Astrocyte (in vitro differentiated cells and primary cell): ENCODE results near the gene PADI2. TPM values are rescaled to one million over a fixed set of nuclear protein-coding genes. Genes with fewer than 3 reads are reported as not detected.

Experiments used
- DNase-seq: peaks from one replicate; pipeline ENCODE4 v3.0.0-alpha.2; 2010; ENCODE audit warnings: low read depth
- FAIRE-seq: peaks from 2 replicates; lab custom pipeline; 2011; peaks lifted over from hg19 to GRCh38; lab: Jason Lieb, UNC
- H2AFZ ChIP-seq: 2 replicates; pipeline ENCODE4 v1.6.0; 2012; ENCODE audit warnings: low read depth, low read length, inconsistent platforms
- H3K27ac ChIP-seq: 2 replicates; pipeline ENCODE4 v1.5.1; 2011; ENCODE audit warnings: low read depth, low read length, inconsistent platforms
- H3K27me3 ChIP-seq: 2 replicates; pipeline ENCODE4 v1.6.0; 2011; ENCODE audit warnings: low read length, inconsistent platforms; ENCODE audit not compliant: insufficient read depth
- H3K36me3 ChIP-seq: 2 replicates; pipeline ENCODE4 v1.5.1; 2011; ENCODE audit warnings: low read length, inconsistent platforms; ENCODE audit not compliant: insufficient read depth
- H3K4me1 ChIP-seq: 2 replicates; pipeline ENCODE4 v1.5.1; 2011; ENCODE audit warnings: low read length, inconsistent platforms; ENCODE audit not compliant: insufficient read depth
- H3K4me2 ChIP-seq: 2 replicates; pipeline ENCODE4 v1.6.0; 2012; ENCODE audit warnings: low read length, inconsistent platforms
- H3K4me3 ChIP-seq: 2 replicates; pipeline ENCODE4 v1.5.1; 2011; ENCODE audit warnings: low read depth, mild to moderate bottlenecking, low read length, inconsistent platforms; ENCODE audit not compliant: insufficient read depth
- H3K79me2 ChIP-seq: 2 replicates; pipeline ENCODE4 v1.6.0; 2012; ENCODE audit warnings: mild to moderate bottlenecking, low read length, inconsistent platforms; ENCODE audit not compliant: insufficient read depth
- H3K9ac ChIP-seq: 2 replicates; pipeline ENCODE4 v1.6.0; 2012; ENCODE audit warnings: mild to moderate bottlenecking, low read length, inconsistent platforms
- H3K9me3 ChIP-seq: 2 replicates; pipeline ENCODE4 v1.5.1; 2012; ENCODE audit warnings: low read depth, mild to moderate bottlenecking, low read length, inconsistent platforms; ENCODE audit not compliant: insufficient read depth
- H4K20me1 ChIP-seq: 2 replicates; pipeline ENCODE4 v1.6.0; 2012; ENCODE audit warnings: low read length, inconsistent platforms; ENCODE audit not compliant: insufficient read depth
- H3K27ac Mint-ChIP-seq: one replicate; pipeline ENCODE4 v1.8.0; 2021; ENCODE audit warnings: mild to moderate bottlenecking, mixed read lengths; ENCODE audit not compliant: unreplicated experiment
- H3K27me3 Mint-ChIP-seq: one replicate; pipeline ENCODE4 v1.8.0; 2021; ENCODE audit warnings: low read depth, mixed read lengths; ENCODE audit not compliant: unreplicated experiment
- H3K36me3 Mint-ChIP-seq: one replicate; pipeline ENCODE4 v1.8.0; 2021; ENCODE audit warnings: low read depth, mixed read lengths; ENCODE audit not compliant: unreplicated experiment
- H3K4me1 Mint-ChIP-seq: one replicate; pipeline ENCODE4 v1.8.0; 2021; ENCODE audit warnings: low read depth, mixed read lengths; ENCODE audit not compliant: unreplicated experiment
- H3K4me3 Mint-ChIP-seq: one replicate; pipeline ENCODE4 v1.8.0; 2021; ENCODE audit warnings: mild to moderate bottlenecking, moderate library complexity, mixed read lengths; ENCODE audit not compliant: unreplicated experiment
- H3K9me3 Mint-ChIP-seq: one replicate; pipeline ENCODE4 v1.8.0; 2021; ENCODE audit warnings: mild to moderate bottlenecking, mixed read lengths; ENCODE audit not compliant: unreplicated experiment
- EZH2 ChIP-seq: IDR thresholded peaks from 2 replicates; pipeline ENCODE4 v1.6.1; 2012; ENCODE audit warnings: mild to moderate bottlenecking, low read length, inconsistent platforms; ENCODE audit not compliant: insufficient read depth
- total RNA-seq: library from RNA; stranded (reverse); gene quantifications from 2 replicates; pipeline ENCODE4 v1.2.1, GENCODE V29; 2021
- TF ChIP-seq, protein P1 (sequence below): IDR thresholded peaks from 2 replicates; pipeline ENCODE4 v1.5.1; 2011; ENCODE audit warnings: low read depth, mild to moderate bottlenecking, inconsistent platforms, low read length, moderate library complexity; ENCODE audit not compliant: insufficient read depth

PADI2 gene
- total RNA-seq, 1 donor from 2014 or later = 0.48 TPM

DNA sequence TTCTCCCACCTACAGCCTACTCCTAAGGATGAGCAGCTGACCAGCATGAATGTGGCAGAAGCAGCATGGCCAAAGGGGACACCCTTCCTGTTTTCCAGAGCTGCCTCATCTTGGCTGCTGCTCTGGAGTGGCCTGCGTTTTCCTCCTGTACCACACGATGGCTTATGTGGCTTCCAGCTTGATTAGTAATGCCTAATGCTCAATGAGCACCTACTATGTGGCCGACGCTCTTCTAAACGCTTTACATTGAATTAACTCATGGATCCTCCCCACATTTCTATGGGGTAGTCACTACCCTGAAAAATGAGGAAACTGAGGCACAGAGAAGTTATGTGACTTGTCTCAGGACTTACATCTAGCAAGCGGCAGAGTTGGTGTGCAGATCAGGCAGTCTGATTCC, 47.5 kb downstream of the PADI2 start:
- Histone ChIP-seq H3K9me3 (no peaks in the 10 kb centered on the region), H3K4me3 (no peak overlapping the region), H3K4me1 (no peaks in the 10 kb centered on the region), H2AFZ (no peak overlapping the region), H3K27ac (no peak overlapping the region), H4K20me1 (no peaks in the 10 kb centered on the region), H3K79me2 (no peaks in the 10 kb centered on the region), H3K27me3 (no peaks in the 10 kb centered on the region), H3K36me3 (no peaks in the 10 kb centered on the region), H3K4me2 (no peak overlapping the region), H3K9ac (no peak overlapping the region)
- no peak overlapping the region for H3K4me3 Mint-ChIP-seq
- H3K36me3 Mint-ChIP-seq = no peaks in the 10 kb centered on the region
- FAIRE-seq (no peak), DNase-seq (no peak)
- TF ChIP-seq, protein P1, sequence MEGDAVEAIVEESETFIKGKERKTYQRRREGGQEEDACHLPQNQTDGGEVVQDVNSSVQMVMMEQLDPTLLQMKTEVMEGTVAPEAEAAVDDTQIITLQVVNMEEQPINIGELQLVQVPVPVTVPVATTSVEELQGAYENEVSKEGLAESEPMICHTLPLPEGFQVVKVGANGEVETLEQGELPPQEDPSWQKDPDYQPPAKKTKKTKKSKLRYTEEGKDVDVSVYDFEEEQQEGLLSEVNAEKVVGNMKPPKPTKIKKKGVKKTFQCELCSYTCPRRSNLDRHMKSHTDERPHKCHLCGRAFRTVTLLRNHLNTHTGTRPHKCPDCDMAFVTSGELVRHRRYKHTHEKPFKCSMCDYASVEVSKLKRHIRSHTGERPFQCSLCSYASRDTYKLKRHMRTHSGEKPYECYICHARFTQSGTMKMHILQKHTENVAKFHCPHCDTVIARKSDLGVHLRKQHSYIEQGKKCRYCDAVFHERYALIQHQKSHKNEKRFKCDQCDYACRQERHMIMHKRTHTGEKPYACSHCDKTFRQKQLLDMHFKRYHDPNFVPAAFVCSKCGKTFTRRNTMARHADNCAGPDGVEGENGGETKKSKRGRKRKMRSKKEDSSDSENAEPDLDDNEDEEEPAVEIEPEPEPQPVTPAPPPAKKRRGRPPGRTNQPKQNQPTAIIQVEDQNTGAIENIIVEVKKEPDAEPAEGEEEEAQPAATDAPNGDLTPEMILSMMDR = no peak
- TF ChIP-seq EZH2 = no peak
- no peak overlapping the region for H3K27ac Mint-ChIP-seq
- H3K9me3 Mint-ChIP-seq = peaks cover 1% of the 10 kb centered on the region
- peaks cover 23% of the 10 kb centered on the region for H3K27me3 Mint-ChIP-seq
- H3K4me1 Mint-ChIP-seq = no peaks in the 10 kb centered on the region

DNA sequence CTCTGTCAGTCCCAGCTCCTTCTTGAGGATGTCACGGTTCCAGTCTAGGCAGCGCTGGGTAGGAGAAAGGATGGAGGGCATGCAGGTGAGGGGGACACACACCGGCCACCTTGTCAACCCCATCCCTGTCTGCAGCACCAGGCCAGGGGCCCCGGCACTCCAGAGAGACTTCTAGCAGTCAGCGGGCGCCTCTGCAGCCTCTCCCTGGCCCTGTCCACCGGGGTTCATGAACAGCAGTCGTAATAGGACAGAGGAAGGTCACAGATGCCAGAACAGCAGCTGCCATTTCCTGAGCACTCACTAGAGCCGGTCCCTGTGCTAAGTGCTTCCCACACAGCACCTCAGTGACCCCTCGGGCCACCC, 49.1 kb downstream of the PADI2 start:
- Histone ChIP-seq H3K27me3 (no peaks in the 10 kb centered on the region), H3K9ac (no peak overlapping the region), H3K4me2 (no peak overlapping the region), H3K36me3 (no peaks in the 10 kb centered on the region), H3K79me2 (no peaks in the 10 kb centered on the region), H3K4me3 (no peak overlapping the region), H3K27ac (no peak overlapping the region), H3K4me1 (no peaks in the 10 kb centered on the region), H3K9me3 (peaks cover 5% of the 10 kb centered on the region), H4K20me1 (no peaks in the 10 kb centered on the region), H2AFZ (no peak overlapping the region)
- no peaks in the 10 kb centered on the region for H3K4me1 Mint-ChIP-seq
- H3K9me3 Mint-ChIP-seq = peaks cover 1% of the 10 kb centered on the region
- H3K27me3 Mint-ChIP-seq = peaks cover 20% of the 10 kb centered on the region
- DNase-seq (no peak), FAIRE-seq (no peak)
- H3K4me3 Mint-ChIP-seq = no peak overlapping the region
- no peak overlapping the region for H3K27ac Mint-ChIP-seq
- H3K36me3 Mint-ChIP-seq = no peaks in the 10 kb centered on the region
- no peak for TF ChIP-seq EZH2
- TF ChIP-seq, protein P1 = no peak

DNA sequence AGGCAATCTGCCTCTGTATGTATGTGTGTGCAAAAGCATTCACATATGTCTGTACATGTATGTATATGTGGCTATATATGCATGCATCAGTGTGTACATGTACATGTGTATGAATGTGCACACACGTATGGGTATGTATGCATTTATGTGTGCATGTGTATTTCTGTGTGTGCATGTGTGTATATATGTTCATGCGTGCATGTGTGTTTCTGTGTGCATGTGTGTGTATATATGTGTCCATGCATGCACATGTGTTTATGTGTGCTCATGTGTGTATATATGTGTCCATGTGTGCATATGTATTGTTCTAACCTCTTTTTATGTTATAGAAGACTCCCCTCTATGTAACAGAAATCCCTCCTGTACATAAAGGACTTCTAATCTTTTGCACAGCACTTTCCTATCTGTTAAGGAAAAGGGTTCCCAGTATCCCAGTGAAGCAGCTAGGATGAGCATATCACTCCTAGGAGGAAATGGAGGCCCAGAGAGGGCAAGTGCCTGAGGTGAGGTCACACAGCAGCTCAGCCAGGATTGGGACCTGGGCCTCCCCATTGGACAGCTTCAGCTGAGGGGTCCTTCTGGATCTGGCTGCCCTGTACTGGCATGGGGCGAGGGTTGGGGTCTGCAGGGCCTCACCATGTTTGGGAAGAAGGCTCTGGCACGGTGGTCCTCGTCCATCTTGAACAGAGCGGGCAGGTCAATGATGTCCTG, 49.6 kb downstream of the PADI2 start:
- Mint-ChIP-seq H3K36me3 (no peaks in the 10 kb centered on the region), H3K27ac (no peak overlapping the region), H3K4me3 (no peak overlapping the region), H3K4me1 (no peaks in the 10 kb centered on the region), H3K27me3 (peaks cover 20% of the 10 kb centered on the region), H3K9me3 (peaks cover 3% of the 10 kb centered on the region)
- Histone ChIP-seq H3K9me3 (peaks cover 5% of the 10 kb centered on the region), H3K4me1 (no peaks in the 10 kb centered on the region), H2AFZ (no peak overlapping the region), H3K4me2 (no peak overlapping the region), H3K4me3 (no peak overlapping the region), H3K27me3 (no peaks in the 10 kb centered on the region), H4K20me1 (no peaks in the 10 kb centered on the region), H3K9ac (no peak overlapping the region), H3K27ac (no peak overlapping the region), H3K79me2 (no peaks in the 10 kb centered on the region), H3K36me3 (no peaks in the 10 kb centered on the region)
- no peak for FAIRE-seq
- TF ChIP-seq EZH2 = no peak
- TF ChIP-seq, protein P1 = no peak
- no peak for DNase-seq
